GM23338 (cell line): ENCODE data around the gene KRTAP10-5. TPM values are rescaled to one million over a fixed set of nuclear protein-coding genes. Genes with fewer than 3 reads are reported as not detected.
A peak's percentile ranks its signal among the peaks of the same experiment; 100 is the strongest.
"Not testable (repeated sequence)": the region's sequence is repeated elsewhere in the genome, so short reads cannot be mapped to it uniquely, and the experiment has no call there.

Experiments used
- ATAC-seq: fragments of 200-7000 bp; cut with Tn5 transposase; 3 replicates; pipeline ENCODE4 v1.9.1; 2020
- DNase-seq: peaks from one replicate; pipeline ENCODE4 v3.0.0-alpha.2; 2015; ENCODE audit warnings: low spot score
- H2AFZ ChIP-seq: fragments of 200-600 bp; sonication (generic); 2 replicates; pipeline ENCODE4 v1.8.0; 2016; ENCODE audit warnings: antibody characterized with exemption, mild to moderate bottlenecking, moderate library complexity
- H3F3A ChIP-seq: fragments of 200-600 bp; sonication (generic); replicated peaks from 2 replicates; pipeline ENCODE4 v1.8.0; 2017; ENCODE audit warnings: antibody characterized with exemption, mixed run types, low read depth
- H3K27ac ChIP-seq: fragments of 200-600 bp; sonication (generic); 2 replicates; pipeline ENCODE4 v1.6.1; 2016; ENCODE audit warnings: low read depth
- H3K27me3 ChIP-seq: fragments of 200-600 bp; sonication (generic); 2 replicates; pipeline ENCODE4 v1.8.0; 2016; ENCODE audit warnings: mild to moderate bottlenecking, mixed run types, moderate library complexity; ENCODE audit not compliant: insufficient read depth
- H3K36me3 ChIP-seq: fragments of 200-600 bp; sonication (generic); 2 replicates; pipeline ENCODE4 v1.8.0; 2016; ENCODE audit warnings: mild to moderate bottlenecking; ENCODE audit not compliant: insufficient read depth
- H3K4me1 ChIP-seq: fragments of 200-600 bp; sonication (generic); 2 replicates; pipeline ENCODE4 v1.8.0; 2016; ENCODE audit warnings: mild to moderate bottlenecking, moderate library complexity; ENCODE audit not compliant: insufficient read depth
- H3K4me2 ChIP-seq: fragments of 200-600 bp; sonication (generic); 2 replicates; pipeline ENCODE4 v1.7.1; 2017; ENCODE audit warnings: mixed run types
- H3K4me3 ChIP-seq: fragments of 200-600 bp; sonication (generic); 2 replicates; pipeline ENCODE4 v1.6.1; 2016; ENCODE audit warnings: mixed run types
- H3K79me2 ChIP-seq: fragments of 200-600 bp; sonication (generic); replicated peaks from 2 replicates; pipeline ENCODE4 v1.8.0; 2017; ENCODE audit warnings: mild to moderate bottlenecking; ENCODE audit not compliant: insufficient read depth
- H3K9me2 ChIP-seq: fragments of 200-600 bp; sonication (generic); 2 replicates; pipeline ENCODE4 v1.8.0; 2017; ENCODE audit not compliant: insufficient read depth
- H4K20me1 ChIP-seq: fragments of 200-600 bp; sonication (generic); replicated peaks from 2 replicates; pipeline ENCODE4 v1.8.0; 2017; ENCODE audit warnings: mild to moderate bottlenecking; ENCODE audit not compliant: insufficient read depth
- H3K27ac Mint-ChIP-seq: 2 replicates; pipeline ENCODE4 v1.8.0; 2020; ENCODE audit warnings: inconsistent platforms, mild to moderate bottlenecking, moderate library complexity, mixed read lengths
- H3K27me3 Mint-ChIP-seq: 3 replicates; pipeline ENCODE4 v1.8.0; 2022; ENCODE audit warnings: low read depth, mild to moderate bottlenecking, moderate library complexity, mixed read lengths, inconsistent platforms; ENCODE audit not compliant: insufficient read depth, poor library complexity
- H3K36me3 Mint-ChIP-seq: 3 replicates; pipeline ENCODE4 v1.8.0; 2021; ENCODE audit warnings: low read depth, mild to moderate bottlenecking, inconsistent platforms, moderate library complexity, mixed read lengths
- H3K4me1 Mint-ChIP-seq: 3 replicates; pipeline ENCODE4 v1.8.0; 2020; ENCODE audit warnings: mild to moderate bottlenecking, inconsistent platforms, mixed read lengths
- H3K4me3 Mint-ChIP-seq: 3 replicates; pipeline ENCODE4 v1.8.0; 2021; ENCODE audit warnings: moderate library complexity, mild to moderate bottlenecking, inconsistent platforms, mixed read lengths
- H3K9me3 Mint-ChIP-seq: 3 replicates; pipeline ENCODE4 v1.8.0; 2020; ENCODE audit warnings: moderate library complexity, mild to moderate bottlenecking, inconsistent platforms, mixed read lengths
- EZH2 ChIP-seq: fragments of 200-600 bp; sonication (generic); IDR thresholded peaks from one replicate; pipeline ENCODE4 v1.8.0; 2017; ENCODE audit warnings: antibody characterized with exemption, mild to moderate bottlenecking, low read depth; ENCODE audit not compliant: unreplicated experiment
- EZH2phosphoT487 ChIP-seq: fragments of 200-600 bp; sonication (generic); IDR thresholded peaks from one replicate; pipeline ENCODE4 v1.8.1; 2018; ENCODE audit warnings: antibody characterized with exemption; ENCODE audit not compliant: unreplicated experiment
- POLR2AphosphoS5 ChIP-seq: IDR thresholded peaks from 2 replicates; pipeline ENCODE4 v1.6.1; 2016; ENCODE audit warnings: antibody characterized with exemption, low read depth
- STAT1 ChIP-seq: IDR thresholded peaks from one replicate; pipeline ENCODE4 v1.6.1; 2016; ENCODE audit warnings: antibody characterized with exemption; ENCODE audit not compliant: unreplicated experiment
- ZNF331 ChIP-seq: fragments of 250-450 bp; sonication (Bioruptor Pico); IDR thresholded peaks from 2 replicates; pipeline ENCODE4 v1.5.0; 2020; ENCODE audit warnings: low read depth, mild to moderate bottlenecking, moderate library complexity
- polyA plus RNA-seq: library from polyadenylated mRNA; unstranded; fragments of >200 nt; fragmentation: Nextera tagmentation; extraction: Ambion mirVana; gene quantifications from 2 replicates; pipeline ENCODE4 v1.2.1, GENCODE V29; 2016
- total RNA-seq: library from RNA; depleted of rRNA; stranded (reverse); fragments of >200 nt; shearing (Covaris generic); gene quantifications from 2 replicates; pipeline ENCODE4 v1.2.3, GENCODE V29; 2014
- TF ChIP-seq, protein P1 (sequence below), 2 experiments: fragments of 200-600 bp in 1 of 2; sonication (generic) in 1 of 2; conservative IDR thresholded peaks; 2 replicates each; pipeline versions ENCODE4 v1.5.1 to v1.6.1; 2016 to 2017; ENCODE audit warnings: antibody characterized with exemption in 2 of 2, low read depth in 2 of 2, mild to moderate bottlenecking in 2 of 2, moderate library complexity in 1 of 2
- TF ChIP-seq, protein P2 (sequence below): IDR thresholded peaks from 2 replicates; pipeline ENCODE4 v1.6.1; 2016; ENCODE audit warnings: antibody characterized with exemption
- TF ChIP-seq, protein P3 (sequence below): IDR thresholded peaks from one replicate; pipeline ENCODE4 v1.6.1; 2018; ENCODE audit warnings: antibody characterized with exemption; ENCODE audit not compliant: unreplicated experiment

Gene KRTAP10-5
- total and polyA plus RNA-seq, 2 experiments from 2014 or later, result not detected

DNA sequence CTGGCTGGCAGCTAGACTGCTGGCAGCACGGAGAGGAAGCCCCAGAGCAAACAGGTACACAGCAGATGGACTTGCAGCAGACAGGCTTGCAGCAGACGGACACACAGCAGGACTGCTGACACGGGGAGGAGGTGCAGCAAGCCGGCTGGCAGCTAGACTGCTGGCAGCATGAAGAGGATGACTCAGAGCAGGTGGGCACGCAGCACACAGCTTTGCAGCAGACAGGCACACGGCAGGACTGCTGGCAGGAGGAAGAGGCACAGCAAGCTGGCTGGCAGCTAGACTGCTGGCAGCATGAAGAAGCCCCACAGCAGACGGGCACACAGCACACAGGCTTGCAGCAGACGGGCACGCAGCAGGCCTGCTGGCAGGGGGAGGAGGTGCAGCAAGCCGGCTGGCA lies 29.6 kb downstream of the KRTAP10-5 start (continued):
- TF ChIP-seq EZH2phosphoT487, result no peak

DNA sequence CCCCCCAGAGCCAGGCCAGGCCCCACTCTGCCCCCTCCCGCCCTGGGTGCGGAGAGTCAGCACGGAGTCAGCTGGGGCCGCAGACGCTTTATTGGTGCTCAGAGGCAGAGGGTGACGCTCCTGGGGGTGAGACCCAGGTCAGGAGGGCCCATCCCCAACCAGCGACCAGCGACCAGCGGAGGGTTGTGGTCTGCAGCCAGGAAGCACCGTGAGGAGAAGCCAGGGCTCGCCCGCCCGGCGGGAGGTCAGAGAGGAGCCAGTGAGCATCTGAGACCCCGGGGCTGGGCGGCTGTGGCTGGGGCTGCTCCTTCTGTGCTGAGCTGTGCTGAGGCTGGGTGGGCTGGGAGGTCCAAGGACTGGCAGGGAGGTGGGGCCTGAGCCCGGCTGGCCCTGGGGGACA lies 30.1 kb downstream of the KRTAP10-5 start:
- not testable (repeated sequence) for H3K79me2 ChIP-seq, H2AFZ ChIP-seq, H3K27ac Mint-ChIP-seq, H4K20me1 ChIP-seq, H3K36me3 ChIP-seq, H3K4me3 Mint-ChIP-seq, H3K9me2 ChIP-seq, H3K4me3 ChIP-seq, H3K4me2 ChIP-seq, H3F3A ChIP-seq, H3K27ac ChIP-seq, DNase-seq, H3K27me3 ChIP-seq
- Mint-ChIP-seq H3K36me3 (peaks cover 19% of the 10 kb centered on the region), H3K27me3 (peaks cover 20% of the 10 kb centered on the region), H3K4me1 (peaks cover 47% of the 10 kb centered on the region), H3K9me3 (peaks cover 15% of the 10 kb centered on the region)
- peak; percentile 24 for ATAC-seq
- H3K4me1 ChIP-seq, result peaks cover 25% of the 10 kb centered on the region

DNA sequence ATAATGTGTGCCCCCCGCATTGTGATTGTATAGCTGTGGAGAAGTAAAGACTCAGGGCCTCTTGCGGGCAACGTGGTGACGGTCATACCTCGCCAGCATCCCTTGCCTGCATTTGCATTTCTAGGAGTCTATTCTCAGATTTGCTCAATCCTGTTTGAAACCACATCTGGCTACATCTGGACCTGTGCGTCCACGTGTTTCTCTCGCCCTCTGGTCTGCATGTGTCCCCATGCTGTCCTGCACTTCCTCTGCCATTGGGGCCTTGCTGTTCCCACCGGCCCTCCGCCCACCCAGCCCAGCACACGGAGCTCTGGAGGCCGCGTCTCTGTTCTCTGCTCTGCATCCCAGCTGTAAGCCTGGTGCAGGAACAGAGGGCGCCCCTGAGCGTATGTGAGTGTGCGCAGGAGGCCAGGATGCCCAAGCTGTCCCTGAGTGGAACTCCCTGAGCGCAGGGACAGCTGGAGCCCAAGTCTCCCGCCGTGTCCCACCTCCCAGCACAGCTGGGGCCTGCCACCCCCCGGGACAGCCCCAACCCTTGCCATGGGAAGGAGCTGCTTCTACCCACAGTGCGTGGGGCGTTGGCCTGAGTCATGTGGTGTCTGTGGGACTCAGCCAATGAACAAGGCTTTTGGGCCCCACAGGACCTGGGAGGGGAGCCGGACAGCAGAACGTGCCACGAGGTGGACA lies 30.7 kb downstream of the KRTAP10-5 start:
- Histone ChIP-seq H3K4me1 (peaks cover 25% of the 10 kb centered on the region), H3K9me2 (no peaks in the 10 kb centered on the region), H3K36me3 (no peaks in the 10 kb centered on the region; the same call in 1 of the 2 replicates), H3K79me2 (no peaks in the 10 kb centered on the region), H3K27me3 (no peaks in the 10 kb centered on the region), H3K4me3 (no peak overlapping the region), H4K20me1 (no peaks in the 10 kb centered on the region), H3F3A (no peaks in the 10 kb centered on the region), H3K4me2 (no peak overlapping the region), H2AFZ (no peak overlapping the region), H3K27ac (peak overlapping the region; percentile 88)
- ATAC-seq, result peak; percentile 61
- H3K27ac Mint-ChIP-seq, result peak overlapping the region; percentile 95
- no peak overlapping the region for H3K4me3 Mint-ChIP-seq
- peaks cover 19% of the 10 kb centered on the region for H3K36me3 Mint-ChIP-seq
- H3K4me1 Mint-ChIP-seq, result peaks cover 47% of the 10 kb centered on the region
- DNase-seq, result peak; percentile 42
- H3K27me3 Mint-ChIP-seq, result peaks cover 20% of the 10 kb centered on the region
- peaks cover 15% of the 10 kb centered on the region for H3K9me3 Mint-ChIP-seq
- no peak for TF ChIP-seq EZH2
- TF ChIP-seq, protein P1, sequence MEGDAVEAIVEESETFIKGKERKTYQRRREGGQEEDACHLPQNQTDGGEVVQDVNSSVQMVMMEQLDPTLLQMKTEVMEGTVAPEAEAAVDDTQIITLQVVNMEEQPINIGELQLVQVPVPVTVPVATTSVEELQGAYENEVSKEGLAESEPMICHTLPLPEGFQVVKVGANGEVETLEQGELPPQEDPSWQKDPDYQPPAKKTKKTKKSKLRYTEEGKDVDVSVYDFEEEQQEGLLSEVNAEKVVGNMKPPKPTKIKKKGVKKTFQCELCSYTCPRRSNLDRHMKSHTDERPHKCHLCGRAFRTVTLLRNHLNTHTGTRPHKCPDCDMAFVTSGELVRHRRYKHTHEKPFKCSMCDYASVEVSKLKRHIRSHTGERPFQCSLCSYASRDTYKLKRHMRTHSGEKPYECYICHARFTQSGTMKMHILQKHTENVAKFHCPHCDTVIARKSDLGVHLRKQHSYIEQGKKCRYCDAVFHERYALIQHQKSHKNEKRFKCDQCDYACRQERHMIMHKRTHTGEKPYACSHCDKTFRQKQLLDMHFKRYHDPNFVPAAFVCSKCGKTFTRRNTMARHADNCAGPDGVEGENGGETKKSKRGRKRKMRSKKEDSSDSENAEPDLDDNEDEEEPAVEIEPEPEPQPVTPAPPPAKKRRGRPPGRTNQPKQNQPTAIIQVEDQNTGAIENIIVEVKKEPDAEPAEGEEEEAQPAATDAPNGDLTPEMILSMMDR (conservative IDR thresholded peaks at IDR 0.05; ENCODE audit: low read depth in 2 of 2), result peak; percentile 18 to 44; a peak in 2 of 4 replicates

DNA sequence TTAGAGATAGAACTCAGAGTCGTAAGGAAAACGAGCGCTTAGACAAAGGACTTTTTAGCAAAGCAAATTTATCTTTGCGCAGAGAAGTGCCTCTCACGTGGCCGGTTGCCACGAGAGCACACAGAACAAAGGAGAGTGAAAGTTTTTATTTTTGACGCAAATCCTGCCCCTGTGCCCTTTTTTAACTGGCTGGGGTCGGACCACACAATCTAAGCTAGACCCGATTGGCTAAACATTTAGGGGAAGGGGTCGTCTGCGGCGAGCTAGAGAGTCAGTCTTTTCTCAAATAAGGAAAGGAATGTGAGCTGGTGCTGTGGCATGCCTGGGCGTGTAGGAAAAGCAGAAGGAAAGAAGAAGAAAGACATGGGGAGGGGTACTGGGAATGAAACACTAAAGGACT lies 31.5 kb downstream of the KRTAP10-5 start:
- peak; percentile 72 for DNase-seq
- H3K4me3 Mint-ChIP-seq, result no peak overlapping the region; the same call in 2 of the 3 replicates

More for the DNA sequence above, 31.5 kb downstream of the KRTAP10-5 start:
- Mint-ChIP-seq H3K9me3 (peaks cover 15% of the 10 kb centered on the region), H3K4me1 (peaks cover 47% of the 10 kb centered on the region), H3K36me3 (peaks cover 19% of the 10 kb centered on the region; the same call in 2 of the 3 replicates), H3K27me3 (peaks cover 20% of the 10 kb centered on the region), H3K27ac (peak overlapping the region; percentile 95)
- Histone ChIP-seq H2AFZ (no peak overlapping the region), H3K79me2 (no peaks in the 10 kb centered on the region), H3K27ac (peak overlapping the region; percentile 96), H3K36me3 (no peaks in the 10 kb centered on the region; the same call in 1 of the 2 replicates), H4K20me1 (no peaks in the 10 kb centered on the region), H3K9me2 (no peaks in the 10 kb centered on the region), H3K27me3 (no peaks in the 10 kb centered on the region), H3K4me3 (no peak overlapping the region), H3F3A (no peaks in the 10 kb centered on the region), H3K4me1 (peaks cover 25% of the 10 kb centered on the region), H3K4me2 (peak overlapping the region; percentile 58; the same call in 1 of the 2 replicates)
- TF ChIP-seq ZNF331 (CRISPR knock-in tag), result no peak
- TF ChIP-seq POLR2AphosphoS5, result no peak
- TF ChIP-seq, protein P2, sequence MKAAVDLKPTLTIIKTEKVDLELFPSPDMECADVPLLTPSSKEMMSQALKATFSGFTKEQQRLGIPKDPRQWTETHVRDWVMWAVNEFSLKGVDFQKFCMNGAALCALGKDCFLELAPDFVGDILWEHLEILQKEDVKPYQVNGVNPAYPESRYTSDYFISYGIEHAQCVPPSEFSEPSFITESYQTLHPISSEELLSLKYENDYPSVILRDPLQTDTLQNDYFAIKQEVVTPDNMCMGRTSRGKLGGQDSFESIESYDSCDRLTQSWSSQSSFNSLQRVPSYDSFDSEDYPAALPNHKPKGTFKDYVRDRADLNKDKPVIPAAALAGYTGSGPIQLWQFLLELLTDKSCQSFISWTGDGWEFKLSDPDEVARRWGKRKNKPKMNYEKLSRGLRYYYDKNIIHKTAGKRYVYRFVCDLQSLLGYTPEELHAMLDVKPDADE, result no peak
- TF ChIP-seq, protein P3, sequence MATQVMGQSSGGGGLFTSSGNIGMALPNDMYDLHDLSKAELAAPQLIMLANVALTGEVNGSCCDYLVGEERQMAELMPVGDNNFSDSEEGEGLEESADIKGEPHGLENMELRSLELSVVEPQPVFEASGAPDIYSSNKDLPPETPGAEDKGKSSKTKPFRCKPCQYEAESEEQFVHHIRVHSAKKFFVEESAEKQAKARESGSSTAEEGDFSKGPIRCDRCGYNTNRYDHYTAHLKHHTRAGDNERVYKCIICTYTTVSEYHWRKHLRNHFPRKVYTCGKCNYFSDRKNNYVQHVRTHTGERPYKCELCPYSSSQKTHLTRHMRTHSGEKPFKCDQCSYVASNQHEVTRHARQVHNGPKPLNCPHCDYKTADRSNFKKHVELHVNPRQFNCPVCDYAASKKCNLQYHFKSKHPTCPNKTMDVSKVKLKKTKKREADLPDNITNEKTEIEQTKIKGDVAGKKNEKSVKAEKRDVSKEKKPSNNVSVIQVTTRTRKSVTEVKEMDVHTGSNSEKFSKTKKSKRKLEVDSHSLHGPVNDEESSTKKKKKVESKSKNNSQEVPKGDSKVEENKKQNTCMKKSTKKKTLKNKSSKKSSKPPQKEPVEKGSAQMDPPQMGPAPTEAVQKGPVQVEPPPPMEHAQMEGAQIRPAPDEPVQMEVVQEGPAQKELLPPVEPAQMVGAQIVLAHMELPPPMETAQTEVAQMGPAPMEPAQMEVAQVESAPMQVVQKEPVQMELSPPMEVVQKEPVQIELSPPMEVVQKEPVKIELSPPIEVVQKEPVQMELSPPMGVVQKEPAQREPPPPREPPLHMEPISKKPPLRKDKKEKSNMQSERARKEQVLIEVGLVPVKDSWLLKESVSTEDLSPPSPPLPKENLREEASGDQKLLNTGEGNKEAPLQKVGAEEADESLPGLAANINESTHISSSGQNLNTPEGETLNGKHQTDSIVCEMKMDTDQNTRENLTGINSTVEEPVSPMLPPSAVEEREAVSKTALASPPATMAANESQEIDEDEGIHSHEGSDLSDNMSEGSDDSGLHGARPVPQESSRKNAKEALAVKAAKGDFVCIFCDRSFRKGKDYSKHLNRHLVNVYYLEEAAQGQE, result no peak
- no peak for TF ChIP-seq STAT1
- peak; percentile 78 for ATAC-seq
